Stimulated activated naive CD8-positive, alpha-beta T cell treated with anti-CD3 and anti-CD28 coated beads, Interleukin-15, Interleukin-2, amounts not matched to agents 100 ng/mL and 50 ng/mL, for 24 hours (primary cell): ENCODE measurements around the gene JAK2.
"Not testable (repeated sequence)": the region's sequence is repeated elsewhere in the genome, so short reads cannot be mapped to it uniquely, and the experiment has no call there.

Experiments
- H3K27ac Mint-ChIP-seq: one replicate; pipeline ENCODE4 v1.8.0; 2021; ENCODE audit warnings: mild to moderate bottlenecking, mixed read lengths
- H3K27me3 Mint-ChIP-seq: one replicate; pipeline ENCODE4 v1.8.0; 2021; ENCODE audit warnings: mixed read lengths
- H3K36me3 Mint-ChIP-seq: one replicate; pipeline ENCODE4 v1.8.0; 2021; ENCODE audit warnings: low read depth, mixed read lengths
- H3K4me1 Mint-ChIP-seq: one replicate; pipeline ENCODE4 v1.8.0; 2021; ENCODE audit warnings: low read depth, mixed read lengths
- H3K4me3 Mint-ChIP-seq: one replicate; pipeline ENCODE4 v1.8.0; 2021; ENCODE audit warnings: mild to moderate bottlenecking, mixed read lengths
- H3K9me3 Mint-ChIP-seq: one replicate; pipeline ENCODE4 v1.8.0; 2021; ENCODE audit warnings: mixed read lengths

The JAK2 gene

GRCh38 chr9:5044160-5044559 is 59.1 kb downstream of the JAK2 start:
- H3K36me3 Mint-ChIP-seq: peaks cover 74% of the 10 kb centered on the region
- no peak overlapping the region for H3K27ac Mint-ChIP-seq
- H3K27me3 Mint-ChIP-seq: no peaks in the 10 kb centered on the region
- H3K4me3 Mint-ChIP-seq: no peak overlapping the region
- H3K9me3 Mint-ChIP-seq: no peaks in the 10 kb centered on the region
- no peaks in the 10 kb centered on the region for H3K4me1 Mint-ChIP-seq

GRCh38 chr9:5052838-5053237 is 67.8 kb downstream of the JAK2 start:
- Mint-ChIP-seq H3K9me3 (no peaks in the 10 kb centered on the region), H3K4me3 (no peak overlapping the region), H3K4me1 (no peaks in the 10 kb centered on the region), H3K27me3 (no peaks in the 10 kb centered on the region), H3K27ac (no peak overlapping the region), H3K36me3 (peaks cover 77% of the 10 kb centered on the region)

GRCh38 chr9:5062631-5063030 is 77.6 kb downstream of the JAK2 start:
- no peak overlapping the region for H3K27ac Mint-ChIP-seq
- peaks cover 57% of the 10 kb centered on the region for H3K36me3 Mint-ChIP-seq
- no peaks in the 10 kb centered on the region for H3K9me3 Mint-ChIP-seq

DNA sequence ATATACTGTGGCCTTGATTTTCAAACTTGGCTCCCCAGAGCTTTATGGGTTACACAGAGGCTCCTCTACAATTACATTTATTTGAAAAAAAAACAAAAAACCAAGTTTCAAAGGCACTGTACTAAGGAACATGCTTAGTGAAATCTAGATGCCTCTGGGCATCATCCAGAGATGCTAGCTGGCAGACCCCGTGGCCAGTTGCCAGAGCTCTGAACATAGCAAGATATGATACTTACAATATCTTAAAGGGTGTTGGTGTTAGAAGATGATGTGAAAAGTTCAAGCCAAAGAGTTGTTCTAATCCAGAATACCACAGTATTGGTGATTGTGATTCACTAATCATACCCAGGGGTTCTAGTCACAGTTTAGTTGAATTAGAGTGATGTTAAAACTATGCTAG is 87.8 kb downstream of the JAK2 start:
- Mint-ChIP-seq H3K27me3 (no peaks in the 10 kb centered on the region), H3K4me1 (no peaks in the 10 kb centered on the region), H3K9me3 (no peaks in the 10 kb centered on the region), H3K4me3 (no peak overlapping the region), H3K27ac (no peak overlapping the region), H3K36me3 (peaks cover 67% of the 10 kb centered on the region)

More at GRCh38 chr9:5062631-5063030, 77.6 kb downstream of the JAK2 start:
- no peaks in the 10 kb centered on the region for H3K27me3 Mint-ChIP-seq
- H3K4me3 Mint-ChIP-seq: no peak overlapping the region
- no peaks in the 10 kb centered on the region for H3K4me1 Mint-ChIP-seq

GRCh38 chr9:5073701-5074100 is 88.6 kb downstream of the JAK2 start:
- Mint-ChIP-seq H3K27me3 (no peaks in the 10 kb centered on the region), H3K27ac (no peak overlapping the region), H3K9me3 (no peaks in the 10 kb centered on the region), H3K36me3 (peaks cover 68% of the 10 kb centered on the region), H3K4me3 (no peak overlapping the region), H3K4me1 (no peaks in the 10 kb centered on the region)

- no peaks in the 10 kb centered on the region for H3K27me3 Mint-ChIP-seq
- peaks cover 71% of the 10 kb centered on the region for H3K36me3 Mint-ChIP-seq
- H3K27ac Mint-ChIP-seq: no peak overlapping the region
- H3K4me3 Mint-ChIP-seq: no peak overlapping the region
- no peaks in the 10 kb centered on the region for H3K9me3 Mint-ChIP-seq
- H3K4me1 Mint-ChIP-seq: no peaks in the 10 kb centered on the region
Observed at GRCh38 chr9:5085993-5086392, 100.9 kb downstream of the JAK2 start.

- Mint-ChIP-seq H3K27ac (no peak overlapping the region), H3K4me3 (no peak overlapping the region), H3K9me3 (no peaks in the 10 kb centered on the region), H3K4me1 (no peaks in the 10 kb centered on the region), H3K36me3 (peaks cover 45% of the 10 kb centered on the region), H3K27me3 (no peaks in the 10 kb centered on the region)
Observed at GRCh38 chr9:5089737-5090136, 104.7 kb downstream of the JAK2 start.

- Mint-ChIP-seq H3K4me3 (no peak overlapping the region), H3K4me1 (no peaks in the 10 kb centered on the region), H3K36me3 (no peaks in the 10 kb centered on the region), H3K27me3 (no peaks in the 10 kb centered on the region), H3K9me3 (no peaks in the 10 kb centered on the region), H3K27ac (no peak overlapping the region)
Observed at GRCh38 chr9:5095795-5096194, 110.7 kb downstream of the JAK2 start.

- no peak overlapping the region for H3K27ac Mint-ChIP-seq
- no peaks in the 10 kb centered on the region for H3K27me3 Mint-ChIP-seq
- no peak overlapping the region for H3K4me3 Mint-ChIP-seq
- peaks cover 16% of the 10 kb centered on the region for H3K9me3 Mint-ChIP-seq
- peaks cover 26% of the 10 kb centered on the region for H3K36me3 Mint-ChIP-seq
- H3K4me1 Mint-ChIP-seq: no peaks in the 10 kb centered on the region
Observed at GRCh38 chr9:5099466-5099865, 114.4 kb downstream of the JAK2 start.

DNA sequence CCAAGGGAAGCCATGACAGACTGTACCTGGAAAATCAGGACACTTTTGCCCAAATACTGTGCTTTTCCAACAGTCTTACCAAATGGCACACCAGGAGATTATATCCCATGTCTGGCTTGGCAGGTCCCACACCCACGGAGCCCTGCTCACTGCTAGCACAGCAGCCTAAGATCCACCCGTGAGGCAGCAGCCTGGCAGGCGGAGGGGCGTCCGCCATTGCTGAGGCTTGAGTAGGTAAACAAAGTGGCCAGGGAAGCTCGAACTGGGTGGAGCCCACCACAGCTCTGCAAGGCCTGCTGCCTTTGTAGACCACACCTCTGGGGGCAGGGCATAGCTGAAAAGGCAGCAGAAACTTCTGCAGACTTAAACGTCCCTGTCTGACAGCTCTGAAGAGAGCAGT is 116.1 kb downstream of the JAK2 start:
- Mint-ChIP-seq H3K9me3 (peaks cover 16% of the 10 kb centered on the region), H3K36me3 (peaks cover 38% of the 10 kb centered on the region)
- H3K4me1 Mint-ChIP-seq, H3K27ac Mint-ChIP-seq, H3K27me3 Mint-ChIP-seq, H3K4me3 Mint-ChIP-seq: not testable (repeated sequence)

DNA sequence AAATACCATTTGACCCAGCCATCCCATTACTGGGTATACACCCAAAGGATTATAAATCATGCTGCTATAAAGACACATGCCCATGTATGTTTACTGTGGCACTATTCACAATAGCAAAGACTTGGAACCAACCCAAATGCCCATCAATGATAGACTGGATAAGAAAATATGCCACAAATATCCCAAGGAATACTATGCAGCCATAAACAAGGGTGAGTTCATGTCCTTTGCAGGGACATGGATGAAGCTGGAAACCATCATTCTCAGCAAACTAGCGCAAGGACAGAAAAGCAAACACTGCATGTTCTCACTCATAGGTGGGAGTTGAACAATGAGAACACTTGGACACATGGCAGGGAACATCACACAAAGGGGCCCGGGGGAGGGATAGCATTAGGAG is 121.4 kb downstream of the JAK2 start:
- peaks cover 45% of the 10 kb centered on the region for H3K36me3 Mint-ChIP-seq
- H3K9me3 Mint-ChIP-seq: peaks cover 16% of the 10 kb centered on the region
- H3K27me3 Mint-ChIP-seq, H3K4me1 Mint-ChIP-seq, H3K27ac Mint-ChIP-seq, H3K4me3 Mint-ChIP-seq: not testable (repeated sequence)

DNA sequence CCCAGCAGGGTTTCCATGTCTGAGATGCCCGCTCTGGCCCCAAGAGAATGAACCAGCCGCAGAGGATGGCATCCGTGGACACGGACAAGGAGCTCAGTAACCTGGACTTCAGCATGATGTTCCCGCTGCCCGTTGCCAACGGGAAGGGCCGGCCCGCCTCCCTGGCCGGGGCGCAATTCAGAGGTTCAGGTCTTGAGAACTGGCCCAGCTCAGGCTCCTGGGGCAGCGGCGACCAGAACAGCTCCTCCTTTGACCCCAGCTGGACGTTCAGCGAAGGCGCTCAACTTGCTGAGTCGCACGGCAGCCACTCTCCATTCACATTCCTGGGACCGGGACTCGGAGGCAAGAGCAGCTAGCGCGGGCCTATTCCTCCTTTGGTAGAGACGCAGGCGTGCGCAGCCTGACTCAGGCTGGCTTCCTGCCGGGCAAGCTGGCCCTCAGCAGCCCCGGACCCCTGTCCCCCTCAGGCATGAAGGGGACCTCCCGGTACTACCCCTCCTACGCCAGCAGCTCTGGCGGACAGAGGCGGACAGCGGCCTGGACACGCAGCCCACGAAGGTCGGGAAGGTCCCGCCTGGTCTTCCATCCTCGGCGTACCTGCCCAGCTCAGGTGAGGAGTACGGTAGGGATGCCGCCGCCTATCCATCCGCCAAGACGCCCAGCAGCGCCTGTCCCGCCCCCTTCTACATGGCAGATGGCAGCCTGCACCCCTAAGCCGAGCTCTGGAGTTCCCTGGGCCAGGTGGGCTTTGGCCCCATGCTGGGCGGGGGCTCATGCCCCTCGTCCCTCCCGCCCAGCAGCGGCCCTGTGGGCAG is 126.0 kb downstream of the JAK2 start:
- no peaks in the 10 kb centered on the region for H3K27me3 Mint-ChIP-seq
- peaks cover 42% of the 10 kb centered on the region for H3K36me3 Mint-ChIP-seq
- H3K4me1 Mint-ChIP-seq: no peaks in the 10 kb centered on the region
- no peaks in the 10 kb centered on the region for H3K9me3 Mint-ChIP-seq
- H3K4me3 Mint-ChIP-seq: no peak overlapping the region
- no peak overlapping the region for H3K27ac Mint-ChIP-seq

GRCh38 chr9:5111696-5112095 is 126.6 kb downstream of the JAK2 start:
- peaks cover 40% of the 10 kb centered on the region for H3K36me3 Mint-ChIP-seq
- no peak overlapping the region for H3K27ac Mint-ChIP-seq
- no peaks in the 10 kb centered on the region for H3K27me3 Mint-ChIP-seq
- H3K4me1 Mint-ChIP-seq: no peaks in the 10 kb centered on the region
- no peak overlapping the region for H3K4me3 Mint-ChIP-seq
- H3K9me3 Mint-ChIP-seq: no peaks in the 10 kb centered on the region

DNA sequence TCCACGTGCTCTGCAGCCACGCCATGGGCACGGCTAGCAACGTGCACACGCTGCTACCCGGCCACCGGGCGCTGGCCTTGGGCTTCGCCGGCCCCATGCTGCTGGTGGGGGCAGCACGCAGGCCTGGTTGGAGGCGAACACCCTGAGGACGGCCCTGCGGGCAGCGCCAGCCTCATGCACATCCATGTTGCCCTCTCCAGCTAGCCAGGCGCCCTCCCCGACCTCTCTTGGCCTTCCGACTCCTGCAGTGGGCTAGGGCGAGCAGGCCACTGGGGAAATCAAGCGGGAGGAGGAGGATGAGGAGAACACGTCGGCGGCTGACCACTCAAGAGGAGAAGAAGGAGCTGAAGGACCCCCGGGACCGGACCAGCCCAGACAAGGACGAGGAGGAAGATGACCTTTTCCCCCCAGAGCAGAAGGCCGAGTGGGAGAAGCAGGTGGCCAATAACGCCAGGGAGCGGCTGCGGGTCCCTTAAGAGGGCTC is 127.1 kb downstream of the JAK2 start:
- Mint-ChIP-seq H3K27ac (no peak overlapping the region), H3K4me3 (no peak overlapping the region), H3K27me3 (no peaks in the 10 kb centered on the region), H3K9me3 (no peaks in the 10 kb centered on the region), H3K4me1 (no peaks in the 10 kb centered on the region), H3K36me3 (peaks cover 40% of the 10 kb centered on the region)

- H3K4me3 Mint-ChIP-seq: no peak overlapping the region
- no peak overlapping the region for H3K27ac Mint-ChIP-seq
- no peaks in the 10 kb centered on the region for H3K9me3 Mint-ChIP-seq
- H3K36me3 Mint-ChIP-seq: peaks cover 40% of the 10 kb centered on the region
- H3K4me1 Mint-ChIP-seq: no peaks in the 10 kb centered on the region
- H3K27me3 Mint-ChIP-seq: no peaks in the 10 kb centered on the region
Observed at GRCh38 chr9:5112646-5113045, 127.6 kb downstream of the JAK2 start.

DNA sequence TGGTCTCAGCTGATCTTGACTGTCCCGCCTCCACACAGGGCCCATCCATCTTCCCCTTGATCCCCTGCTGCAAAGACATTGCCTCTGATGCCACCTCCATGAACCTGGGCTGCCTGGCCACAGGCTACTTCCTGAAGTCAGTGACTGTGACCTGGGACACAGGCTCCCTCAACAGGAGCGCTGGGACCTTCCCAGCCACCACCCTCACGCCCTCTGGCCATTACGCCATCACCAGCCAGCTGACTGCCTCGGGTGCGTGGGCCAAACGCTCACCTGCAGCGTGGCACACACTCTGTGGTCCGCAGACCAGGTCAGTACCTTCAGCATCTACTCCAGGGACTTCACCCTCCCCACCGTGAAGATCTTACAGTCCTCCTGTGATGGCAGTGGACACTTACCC is 128.5 kb downstream of the JAK2 start:
- Mint-ChIP-seq H3K4me3 (no peak overlapping the region), H3K36me3 (peaks cover 45% of the 10 kb centered on the region), H3K4me1 (no peaks in the 10 kb centered on the region), H3K9me3 (no peaks in the 10 kb centered on the region), H3K27ac (no peak overlapping the region), H3K27me3 (no peaks in the 10 kb centered on the region)
